Hepatocyte (in vitro differentiated cells): ENCODE data around the gene DUSP10. TPM values are rescaled to one million over a fixed set of nuclear protein-coding genes. Genes with fewer than 3 reads are reported as not detected.

ENCODE experiments used
- DNase-seq: peaks from one replicate; pipeline ENCODE4 v3.0.0-alpha.2; 2016; ENCODE audit warnings: low spot score
- H2AFZ ChIP-seq: fragments of 200-600 bp; sonication (generic); 2 replicates; pipeline ENCODE4 v1.6.0; 2016; ENCODE audit warnings: antibody characterized with exemption, mild to moderate bottlenecking
- H3K27ac ChIP-seq: fragments of 200-600 bp; sonication (generic); 2 replicates; pipeline ENCODE4 v1.5.1; 2016; ENCODE audit warnings: mild to moderate bottlenecking
- H3K27me3 ChIP-seq: fragments of 200-600 bp; sonication (generic); 2 replicates; pipeline ENCODE4 v1.6.1; 2016
- H3K36me3 ChIP-seq: fragments of 200-600 bp; sonication (generic); replicated peaks from 2 replicates; pipeline ENCODE4 v1.5.1; 2016; ENCODE audit warnings: low read depth; ENCODE audit not compliant: insufficient read depth
- H3K4me1 ChIP-seq: fragments of 200-600 bp; sonication (generic); 2 replicates; pipeline ENCODE4 v1.5.1; 2016; ENCODE audit warnings: mild to moderate bottlenecking, moderate library complexity; ENCODE audit not compliant: insufficient read depth
- H3K4me2 ChIP-seq: fragments of 200-600 bp; sonication (generic); 2 replicates; pipeline ENCODE4 v1.6.0; 2016
- H3K4me3 ChIP-seq: fragments of 200-600 bp; sonication (generic); 2 replicates; pipeline ENCODE4 v1.5.1; 2016; ENCODE audit warnings: mild to moderate bottlenecking
- H3K79me2 ChIP-seq: fragments of 200-600 bp; sonication (generic); 2 replicates; pipeline ENCODE4 v1.6.0; 2017; ENCODE audit warnings: mild to moderate bottlenecking
- H3K9me2 ChIP-seq: fragments of 200-600 bp; sonication (generic); replicated peaks from 2 replicates; pipeline ENCODE4 v1.6.0; 2017; ENCODE audit warnings: mild to moderate bottlenecking; ENCODE audit not compliant: insufficient read depth
- H3K9me3 ChIP-seq: fragments of 200-600 bp; sonication (generic); 2 replicates; pipeline ENCODE4 v1.5.1; 2016; ENCODE audit warnings: low read depth, mild to moderate bottlenecking
- H4K20me1 ChIP-seq: fragments of 200-600 bp; sonication (generic); 2 replicates; pipeline ENCODE4 v1.6.0; 2016; ENCODE audit warnings: mild to moderate bottlenecking; ENCODE audit not compliant: insufficient read depth, poor library complexity, severe bottlenecking
- CTCF ChIP-seq: fragments of 200-600 bp; sonication (generic); IDR thresholded peaks from 2 replicates; pipeline ENCODE4 v1.5.1; 2016; ENCODE audit warnings: antibody characterized with exemption, mild to moderate bottlenecking; ENCODE audit not compliant: poor library complexity
- EZH2 ChIP-seq: fragments of 200-600 bp; sonication (generic); IDR thresholded peaks from 2 replicates; pipeline ENCODE4 v1.6.1; 2016; ENCODE audit warnings: antibody characterized with exemption, mild to moderate bottlenecking, borderline replicate concordance
- EZH2phosphoT487 ChIP-seq: fragments of 200-600 bp; sonication (generic); IDR thresholded peaks from one replicate; pipeline ENCODE4 v1.6.1; 2018; ENCODE audit warnings: antibody characterized with exemption, mild to moderate bottlenecking, low read depth, moderate library complexity; ENCODE audit not compliant: unreplicated experiment, severe bottlenecking
- WGBS: methylation state at CpG from one replicate; pipeline ENCODE4 v1.1.6; 2016; ENCODE audit warnings: low lambda C conversion rate; ENCODE audit errors: missing lambda C conversion rate; 5-methylcytosine and 5-hydroxymethylcytosine counted together
- polyA plus RNA-seq: library from polyadenylated mRNA; unstranded; fragments of >200 nt; fragmentation: Nextera tagmentation; extraction: Ambion mirVana; gene quantifications from 2 replicates; pipeline ENCODE4 v1.2.1, GENCODE V29; 2016
- total RNA-seq: library from RNA; depleted of rRNA; stranded (reverse); fragments of >200 nt; gene quantifications from 2 replicates; pipeline ENCODE4 v1.2.3, GENCODE V29; 2014

DUSP10 gene
- total and polyA plus RNA-seq, 2 experiments from 2014 or later: 13.1 to 17.6 TPM

- no peak overlapping the region for H3K27ac ChIP-seq
- no peak overlapping the region for H3K4me2 ChIP-seq
- DNase-seq: no peak
- WGBS: 96% methylated on average over 3 of the region's 3 CpGs
- H3K36me3 ChIP-seq: no peaks in the 10 kb centered on the region
- H3K4me1 ChIP-seq: peaks cover 5% of the 10 kb centered on the region
- H3K27me3 ChIP-seq: no peaks in the 10 kb centered on the region
- H3K9me3 ChIP-seq: no peaks in the 10 kb centered on the region
- no peak for TF ChIP-seq CTCF
- H2AFZ ChIP-seq: no peak overlapping the region
- H4K20me1 ChIP-seq: no peaks in the 10 kb centered on the region
- H3K4me3 ChIP-seq: no peak overlapping the region
- no peaks in the 10 kb centered on the region for H3K9me2 ChIP-seq
- peaks cover 2% of the 10 kb centered on the region for H3K79me2 ChIP-seq
Observed at GRCh38 chr1:221723848-221724236, 18.0 kb downstream of the DUSP10 start.

GRCh38 chr1:221723018-221723847 is 18.7 kb downstream of the DUSP10 start:
- Histone ChIP-seq H3K9me2 (no peaks in the 10 kb centered on the region), H3K27me3 (no peaks in the 10 kb centered on the region), H3K79me2 (peaks cover 2% of the 10 kb centered on the region), H3K4me2 (no peak overlapping the region), H3K9me3 (no peaks in the 10 kb centered on the region), H3K36me3 (no peaks in the 10 kb centered on the region), H4K20me1 (no peaks in the 10 kb centered on the region), H3K4me1 (peaks cover 9% of the 10 kb centered on the region), H2AFZ (no peak overlapping the region), H3K4me3 (no peak overlapping the region), H3K27ac (no peak overlapping the region)
- 100% methylated on average over 1 of the region's 1 CpG for WGBS
- DNase-seq: no peak
- no peak for TF ChIP-seq EZH2
- TF ChIP-seq EZH2phosphoT487: no peak
- TF ChIP-seq CTCF: no peak

- 91% methylated on average over 3 of the region's 3 CpGs for WGBS
- no peaks in the 10 kb centered on the region for H3K36me3 ChIP-seq
- H3K4me1 ChIP-seq: peaks cover 17% of the 10 kb centered on the region
- H3K27ac ChIP-seq: no peak overlapping the region
- H2AFZ ChIP-seq: no peak overlapping the region
- H3K4me3 ChIP-seq: no peak overlapping the region
- DNase-seq: no peak
- no peak for TF ChIP-seq CTCF
- TF ChIP-seq EZH2phosphoT487: no peak
- no peak for TF ChIP-seq EZH2
- H3K79me2 ChIP-seq: peaks cover 2% of the 10 kb centered on the region
- H3K9me2 ChIP-seq: no peaks in the 10 kb centered on the region
- no peaks in the 10 kb centered on the region for H3K9me3 ChIP-seq
- H4K20me1 ChIP-seq: no peaks in the 10 kb centered on the region
- H3K27me3 ChIP-seq: no peaks in the 10 kb centered on the region
- H3K4me2 ChIP-seq: no peak overlapping the region
Observed at GRCh38 chr1:221722254-221723017, 19.5 kb downstream of the DUSP10 start.
